ENCODE results near the gene APLP2. TPM values are rescaled to one million over a fixed set of nuclear protein-coding genes. Genes with fewer than 3 reads are reported as not detected.

The APLP2 gene
- total RNA-seq, 1 experiment from 2014 or later = 345 TPM

DNA sequence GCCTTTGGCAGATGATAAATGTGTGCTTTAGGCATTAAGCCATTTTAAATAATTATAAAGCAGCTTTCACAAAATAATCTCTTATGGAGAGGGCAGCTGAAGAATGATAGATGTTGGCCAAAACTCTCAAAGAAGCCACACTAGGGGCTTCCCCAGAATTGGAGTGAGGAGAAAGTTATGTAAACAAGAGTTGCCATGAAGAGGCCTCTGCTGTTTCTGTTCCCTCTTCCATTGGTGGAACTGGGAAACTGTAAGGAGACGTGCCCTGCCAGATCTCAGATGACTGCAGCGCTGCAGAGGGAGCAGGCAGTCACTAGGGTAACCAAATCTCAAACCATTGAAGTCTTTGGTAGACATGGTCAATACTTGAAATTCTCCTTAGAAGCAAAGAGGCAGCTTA, 19.4 kb upstream of the APLP2 start (continued):
- no peak for TF ChIP-seq SMAD3 (CRISPR knock-in tag; IDR thresholded peaks at IDR 0.05; ENCODE audit: borderline replicate concordance)
- no peak for TF ChIP-seq NFATC4 (CRISPR knock-in tag; IDR thresholded peaks at IDR 0.05)
- TF ChIP-seq JAZF1 (CRISPR knock-in tag; IDR thresholded peaks at IDR 0.05) = no peak
- no peak for TF ChIP-seq NFE2L1 (CRISPR knock-in tag; IDR thresholded peaks at IDR 0.05)
- TF ChIP-seq EMX1 (CRISPR knock-in tag; IDR thresholded peaks at IDR 0.05) = no peak
- TF ChIP-seq, protein P1, sequence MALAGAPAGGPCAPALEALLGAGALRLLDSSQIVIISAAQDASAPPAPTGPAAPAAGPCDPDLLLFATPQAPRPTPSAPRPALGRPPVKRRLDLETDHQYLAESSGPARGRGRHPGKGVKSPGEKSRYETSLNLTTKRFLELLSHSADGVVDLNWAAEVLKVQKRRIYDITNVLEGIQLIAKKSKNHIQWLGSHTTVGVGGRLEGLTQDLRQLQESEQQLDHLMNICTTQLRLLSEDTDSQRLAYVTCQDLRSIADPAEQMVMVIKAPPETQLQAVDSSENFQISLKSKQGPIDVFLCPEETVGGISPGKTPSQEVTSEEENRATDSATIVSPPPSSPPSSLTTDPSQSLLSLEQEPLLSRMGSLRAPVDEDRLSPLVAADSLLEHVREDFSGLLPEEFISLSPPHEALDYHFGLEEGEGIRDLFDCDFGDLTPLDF (CRISPR knock-in tag; IDR thresholded peaks at IDR 0.05) = no peak

DNA sequence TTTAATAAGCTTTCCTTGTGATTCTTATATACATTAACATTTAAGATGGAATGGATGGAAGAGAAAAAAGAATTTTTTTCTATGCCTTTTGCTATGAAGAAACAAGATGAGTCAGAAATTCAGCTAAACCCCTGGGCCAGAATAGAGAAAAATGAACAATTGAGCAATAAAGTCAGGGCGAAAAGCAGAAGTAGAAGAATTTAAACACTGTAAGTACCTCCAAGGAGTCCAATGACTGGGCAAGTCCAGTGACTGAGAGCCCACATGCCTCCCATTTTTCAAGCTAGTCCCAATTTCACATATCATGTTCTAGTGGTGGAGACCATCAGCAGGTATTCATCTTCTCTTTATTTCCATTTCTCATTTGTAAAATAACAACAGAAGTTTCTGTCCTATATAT, 18.6 kb upstream of the APLP2 start:
- ChIA-PET POLR2A (no interaction called here), CTCF (no interaction called here)
- ATAC-seq (no peak), DNase-seq (ENCODE audit: low spot score) (no peak)
- Mint-ChIP-seq H3K27ac (no peak overlapping the region), H3K27me3 (ENCODE audit: low read depth) (no peaks in the 10 kb centered on the region), H3K4me3 (no peak overlapping the region), H3K9me3 (peaks cover 5% of the 10 kb centered on the region; the same call in 1 of the 2 replicates), H3K4me1 (no peaks in the 10 kb centered on the region), H3K36me3 (no peaks in the 10 kb centered on the region)
- TF ChIP-seq ZNF671 (CRISPR knock-in tag; IDR thresholded peaks at IDR 0.05) = no peak
- TF ChIP-seq, protein P2, sequence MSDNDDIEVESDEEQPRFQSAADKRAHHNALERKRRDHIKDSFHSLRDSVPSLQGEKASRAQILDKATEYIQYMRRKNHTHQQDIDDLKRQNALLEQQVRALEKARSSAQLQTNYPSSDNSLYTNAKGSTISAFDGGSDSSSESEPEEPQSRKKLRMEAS (CRISPR knock-in tag; IDR thresholded peaks at IDR 0.05) = no peak

DNA sequence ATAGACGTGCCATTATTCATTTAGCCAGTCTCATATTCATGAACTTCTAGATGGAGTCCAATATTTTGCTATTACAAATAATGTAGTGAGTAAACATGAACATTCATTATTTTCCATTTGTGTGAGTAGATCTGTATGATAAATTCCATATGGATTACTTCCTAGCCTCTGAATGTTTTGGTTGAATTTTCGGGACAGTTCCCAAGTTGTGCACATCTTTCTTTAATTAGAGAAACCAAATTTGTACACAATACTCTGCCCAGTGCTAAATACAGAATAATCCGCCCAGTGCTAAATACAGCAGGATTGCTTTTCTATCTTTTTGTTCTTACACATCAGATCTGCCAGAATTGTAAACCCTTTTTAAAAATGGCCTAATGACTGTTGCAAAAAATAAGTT, 17.1 kb upstream of the APLP2 start:
- CTCF ChIA-PET = interaction anchor here (0.6 kb wide), 1 partner anchor 56 kb away, joined by 3 read pairs; no protein-coding TSS in a partner anchor

More for the DNA sequence above, 17.1 kb upstream of the APLP2 start:
- no peak overlapping the region for H3K27ac Mint-ChIP-seq
- no peaks in the 10 kb centered on the region for H3K36me3 Mint-ChIP-seq
- no peak for ATAC-seq
- H3K4me1 Mint-ChIP-seq = no peaks in the 10 kb centered on the region
- H3K4me3 Mint-ChIP-seq = no peak overlapping the region
- H3K27me3 Mint-ChIP-seq (ENCODE audit: low read depth) = no peaks in the 10 kb centered on the region
- POLR2A ChIA-PET = no interaction called here
- peaks cover 5% of the 10 kb centered on the region; the same call in 1 of the 2 replicates for H3K9me3 Mint-ChIP-seq
- TF ChIP-seq AFF4 (CRISPR knock-in tag; IDR thresholded peaks at IDR 0.05; ENCODE audit: borderline replicate concordance) (no peak), ZNF416 (CRISPR knock-in tag; IDR thresholded peaks at IDR 0.05) (no peak), MYBL2 (CRISPR knock-in tag; IDR thresholded peaks at IDR 0.05) (no peak), PRRX2 (CRISPR knock-in tag; IDR thresholded peaks at IDR 0.05) (no peak), GTF2I (CRISPR knock-in tag; conservative IDR thresholded peaks at IDR 0.05) (no peak), ZNF423 (CRISPR knock-in tag; IDR thresholded peaks at IDR 0.05) (no peak), FOXJ3 (CRISPR knock-in tag; IDR thresholded peaks at IDR 0.05; ENCODE audit: borderline replicate concordance) (no peak), ZNF121 (CRISPR knock-in tag; IDR thresholded peaks at IDR 0.05) (no peak), ATF1 (CRISPR knock-in tag; IDR thresholded peaks at IDR 0.05) (no peak), FOXK1 (CRISPR knock-in tag; IDR thresholded peaks at IDR 0.05) (no peak), SOX15 (CRISPR knock-in tag; IDR thresholded peaks at IDR 0.05) (no peak), ZNF263 (CRISPR knock-in tag; IDR thresholded peaks at IDR 0.05; ENCODE audit: low read depth) (no peak), ZNF671 (CRISPR knock-in tag; IDR thresholded peaks at IDR 0.05) (no peak)
- TF ChIP-seq, protein P3, sequence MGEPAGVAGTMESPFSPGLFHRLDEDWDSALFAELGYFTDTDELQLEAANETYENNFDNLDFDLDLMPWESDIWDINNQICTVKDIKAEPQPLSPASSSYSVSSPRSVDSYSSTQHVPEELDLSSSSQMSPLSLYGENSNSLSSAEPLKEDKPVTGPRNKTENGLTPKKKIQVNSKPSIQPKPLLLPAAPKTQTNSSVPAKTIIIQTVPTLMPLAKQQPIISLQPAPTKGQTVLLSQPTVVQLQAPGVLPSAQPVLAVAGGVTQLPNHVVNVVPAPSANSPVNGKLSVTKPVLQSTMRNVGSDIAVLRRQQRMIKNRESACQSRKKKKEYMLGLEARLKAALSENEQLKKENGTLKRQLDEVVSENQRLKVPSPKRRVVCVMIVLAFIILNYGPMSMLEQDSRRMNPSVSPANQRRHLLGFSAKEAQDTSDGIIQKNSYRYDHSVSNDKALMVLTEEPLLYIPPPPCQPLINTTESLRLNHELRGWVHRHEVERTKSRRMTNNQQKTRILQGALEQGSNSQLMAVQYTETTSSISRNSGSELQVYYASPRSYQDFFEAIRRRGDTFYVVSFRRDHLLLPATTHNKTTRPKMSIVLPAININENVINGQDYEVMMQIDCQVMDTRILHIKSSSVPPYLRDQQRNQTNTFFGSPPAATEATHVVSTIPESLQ (CRISPR knock-in tag; IDR thresholded peaks at IDR 0.05) = no peak
- DNase-seq (ENCODE audit: low spot score) = no peak

Measured in WTC11 (cell line).